ENCODE measurements around the gene TNFRSF8. TPM values are rescaled to one million over a fixed set of nuclear protein-coding genes. Genes with fewer than 3 reads are reported as not detected.
A peak's percentile ranks its signal among the peaks of the same experiment; 100 is the strongest.

TNFRSF8 gene
- total RNA-seq, 2 donors from 2014 or later = 3.0 to 6.0 TPM

DNA sequence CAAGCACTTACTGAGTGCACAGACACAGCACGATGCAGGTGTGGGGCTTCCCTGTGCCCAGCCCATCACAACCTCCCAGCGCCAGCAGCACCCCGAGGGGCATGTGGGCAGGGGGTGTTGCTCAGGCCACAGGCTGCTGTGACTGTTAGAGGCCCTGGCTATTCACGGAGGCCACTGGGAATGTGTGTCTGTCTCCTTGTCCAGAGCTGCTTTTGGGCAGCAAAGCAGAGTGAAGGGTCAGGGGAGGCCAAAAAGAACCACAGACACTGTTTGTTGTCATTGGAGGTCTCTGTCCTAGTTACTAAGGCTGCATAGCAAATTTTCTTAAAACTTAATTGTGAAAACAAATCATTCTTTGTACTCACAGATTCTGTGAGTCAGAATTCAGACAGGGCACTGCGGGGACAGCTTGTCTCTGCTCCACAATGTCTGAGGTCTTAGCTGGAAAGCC lies 49.6 kb downstream of the TNFRSF8 start:
- DNase-seq (ENCODE audit: low spot score) = no peak
- H3K9me3 ChIP-seq = no peaks in the 10 kb centered on the region
- no peaks in the 10 kb centered on the region for H3K27me3 ChIP-seq
- TF ChIP-seq, protein P1, sequence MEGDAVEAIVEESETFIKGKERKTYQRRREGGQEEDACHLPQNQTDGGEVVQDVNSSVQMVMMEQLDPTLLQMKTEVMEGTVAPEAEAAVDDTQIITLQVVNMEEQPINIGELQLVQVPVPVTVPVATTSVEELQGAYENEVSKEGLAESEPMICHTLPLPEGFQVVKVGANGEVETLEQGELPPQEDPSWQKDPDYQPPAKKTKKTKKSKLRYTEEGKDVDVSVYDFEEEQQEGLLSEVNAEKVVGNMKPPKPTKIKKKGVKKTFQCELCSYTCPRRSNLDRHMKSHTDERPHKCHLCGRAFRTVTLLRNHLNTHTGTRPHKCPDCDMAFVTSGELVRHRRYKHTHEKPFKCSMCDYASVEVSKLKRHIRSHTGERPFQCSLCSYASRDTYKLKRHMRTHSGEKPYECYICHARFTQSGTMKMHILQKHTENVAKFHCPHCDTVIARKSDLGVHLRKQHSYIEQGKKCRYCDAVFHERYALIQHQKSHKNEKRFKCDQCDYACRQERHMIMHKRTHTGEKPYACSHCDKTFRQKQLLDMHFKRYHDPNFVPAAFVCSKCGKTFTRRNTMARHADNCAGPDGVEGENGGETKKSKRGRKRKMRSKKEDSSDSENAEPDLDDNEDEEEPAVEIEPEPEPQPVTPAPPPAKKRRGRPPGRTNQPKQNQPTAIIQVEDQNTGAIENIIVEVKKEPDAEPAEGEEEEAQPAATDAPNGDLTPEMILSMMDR (IDR thresholded peaks at IDR 0.05) = no peak
- H3K27ac ChIP-seq = peak overlapping the region; percentile 51 to 55
- H3K4me1 ChIP-seq = no peaks in the 10 kb centered on the region
- H3K36me3 ChIP-seq = no peaks in the 10 kb centered on the region
- H3K4me3 ChIP-seq = no peak overlapping the region

DNA sequence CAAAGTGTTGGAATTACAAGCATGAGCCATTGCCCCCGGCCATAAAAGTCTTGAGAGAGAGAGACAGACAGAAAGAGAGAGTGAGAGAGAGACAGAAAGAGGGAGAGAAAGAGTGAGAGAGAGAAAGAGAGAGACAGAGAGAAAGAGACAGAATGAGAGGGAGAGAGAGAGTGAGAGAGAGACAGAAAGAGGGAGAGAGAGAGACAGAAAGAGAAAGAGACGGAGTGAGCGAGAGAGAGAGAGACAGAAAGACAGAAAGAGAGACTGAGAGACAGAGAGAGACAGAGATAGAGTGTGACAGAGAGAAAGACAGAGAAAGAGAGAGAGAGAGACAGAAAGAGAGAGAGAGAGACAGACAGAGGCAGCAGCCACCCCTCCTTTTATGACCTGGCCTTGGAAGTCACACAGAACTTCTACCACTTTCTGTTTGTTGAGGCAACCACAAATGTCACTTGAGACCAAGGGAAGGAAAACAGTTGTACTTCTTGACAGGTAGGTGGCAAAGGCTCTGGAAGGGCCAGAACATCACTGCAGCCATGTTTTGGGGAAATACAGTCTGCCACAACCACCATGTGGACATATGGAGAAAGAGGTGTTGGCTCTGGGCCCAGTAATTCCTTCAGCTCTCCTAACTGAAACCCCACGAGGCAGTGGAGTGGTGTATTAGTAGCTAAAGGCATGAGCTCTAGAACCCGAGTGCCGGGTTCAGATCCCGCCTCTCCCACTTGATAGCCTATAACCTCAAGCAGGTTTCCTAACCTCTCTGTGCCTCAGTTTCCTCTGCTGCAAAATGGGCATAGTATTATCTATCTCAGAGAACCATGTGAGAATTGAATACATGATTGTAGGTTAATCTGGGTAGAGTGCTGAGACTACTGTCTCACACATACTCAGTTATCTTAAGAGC lies 50.6 kb downstream of the TNFRSF8 start:
- Histone ChIP-seq H3K4me3 (no peak overlapping the region), H3K9me3 (no peaks in the 10 kb centered on the region), H3K27ac (peak overlapping the region; percentile 51 to 55), H3K27me3 (no peaks in the 10 kb centered on the region), H3K36me3 (no peaks in the 10 kb centered on the region), H3K4me1 (no peaks in the 10 kb centered on the region)
- DNase-seq (ENCODE audit: low spot score) = no peak
- TF ChIP-seq, protein P1 (IDR thresholded peaks at IDR 0.05) = no peak

DNA sequence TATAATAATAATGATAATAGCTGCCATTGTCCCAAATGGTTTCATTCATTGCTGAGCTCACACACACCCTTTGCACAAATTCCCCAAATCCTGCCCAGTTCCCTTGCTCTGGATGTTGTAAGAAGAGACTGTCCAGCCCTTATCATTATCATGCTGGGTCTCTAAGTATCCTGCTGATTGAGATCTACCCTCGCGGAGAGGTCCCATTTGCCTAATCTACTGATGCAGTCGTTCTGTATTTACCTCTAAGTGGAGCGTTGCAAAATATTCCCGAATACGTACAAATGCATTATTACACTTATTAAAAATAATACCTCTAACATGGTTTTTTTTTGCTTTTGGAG lies 51.2 kb downstream of the TNFRSF8 start:
- Histone ChIP-seq H3K9me3 (no peaks in the 10 kb centered on the region), H3K27ac (no peak overlapping the region), H3K36me3 (no peaks in the 10 kb centered on the region), H3K4me3 (no peak overlapping the region), H3K27me3 (no peaks in the 10 kb centered on the region), H3K4me1 (no peaks in the 10 kb centered on the region)
- TF ChIP-seq, protein P1 (IDR thresholded peaks at IDR 0.05) = no peak
- DNase-seq (ENCODE audit: low spot score) = no peak

DNA sequence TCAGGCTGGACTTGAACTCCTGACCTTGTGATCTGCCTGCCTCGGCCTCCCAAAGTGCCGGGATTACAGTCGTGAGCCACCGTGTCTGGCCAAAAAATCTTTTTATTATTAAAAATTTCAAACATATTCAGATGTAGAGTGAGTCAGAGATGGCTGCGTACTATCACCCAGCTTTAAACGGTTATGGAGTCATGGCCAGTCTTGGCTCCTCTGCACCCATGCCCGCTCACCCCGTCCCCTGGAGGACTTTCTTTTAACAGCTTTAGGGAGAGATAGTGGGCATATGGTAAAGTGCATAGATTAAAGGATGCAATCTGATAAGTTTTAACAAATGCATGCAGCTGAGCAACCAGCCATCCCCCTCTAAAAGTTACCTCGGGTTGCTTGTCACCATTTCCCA lies 51.8 kb downstream of the TNFRSF8 start:
- TF ChIP-seq, protein P1 (IDR thresholded peaks at IDR 0.05) = no peak
- H3K27me3 ChIP-seq = no peaks in the 10 kb centered on the region
- H3K4me3 ChIP-seq = no peak overlapping the region
- no peak overlapping the region for H3K27ac ChIP-seq
- no peaks in the 10 kb centered on the region for H3K9me3 ChIP-seq
- DNase-seq (ENCODE audit: low spot score) = no peak
- no peaks in the 10 kb centered on the region for H3K4me1 ChIP-seq
- no peaks in the 10 kb centered on the region for H3K36me3 ChIP-seq

GRCh38 chr1:12121212-12122003 lies 58.3 kb downstream of the TNFRSF8 start:
- Histone ChIP-seq H3K4me3 (no peak overlapping the region), H3K36me3 (no peaks in the 10 kb centered on the region), H3K9me3 (no peaks in the 10 kb centered on the region), H3K4me1 (peaks cover 0 to 16% of the 10 kb centered on the region in 2 donors), H3K27ac (no peak overlapping the region), H3K27me3 (no peaks in the 10 kb centered on the region)
- no peak for DNase-seq (ENCODE audit: low spot score)
- TF ChIP-seq, protein P1 (IDR thresholded peaks at IDR 0.05) = no peak
